ENCODE data around the gene IL12B.
"Not testable (repeated sequence)": the region's sequence is repeated elsewhere in the genome, so short reads cannot be mapped to it uniquely, and the experiment has no call there.

IL12B gene

DNA sequence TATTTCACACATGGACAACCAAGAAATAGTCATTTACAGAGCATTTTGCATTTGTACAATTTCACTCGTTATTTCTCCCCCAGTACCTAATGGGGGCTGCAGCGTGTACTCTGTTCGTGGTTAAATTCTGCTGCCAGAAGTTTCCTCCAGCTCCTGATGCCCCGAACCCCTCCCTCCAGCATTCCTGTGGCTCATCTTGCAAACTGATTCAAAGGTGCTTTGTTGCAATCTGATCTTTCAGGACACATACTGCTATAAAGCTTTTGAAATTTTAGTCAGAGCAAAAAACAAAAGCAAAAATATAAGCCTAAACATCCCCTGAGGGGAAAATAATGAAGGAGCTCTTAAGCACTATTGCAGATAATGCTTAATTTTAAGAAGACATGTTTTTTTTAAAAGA is 39.5 kb downstream of the IL12B start:
- no peak for DNase-seq

DNA sequence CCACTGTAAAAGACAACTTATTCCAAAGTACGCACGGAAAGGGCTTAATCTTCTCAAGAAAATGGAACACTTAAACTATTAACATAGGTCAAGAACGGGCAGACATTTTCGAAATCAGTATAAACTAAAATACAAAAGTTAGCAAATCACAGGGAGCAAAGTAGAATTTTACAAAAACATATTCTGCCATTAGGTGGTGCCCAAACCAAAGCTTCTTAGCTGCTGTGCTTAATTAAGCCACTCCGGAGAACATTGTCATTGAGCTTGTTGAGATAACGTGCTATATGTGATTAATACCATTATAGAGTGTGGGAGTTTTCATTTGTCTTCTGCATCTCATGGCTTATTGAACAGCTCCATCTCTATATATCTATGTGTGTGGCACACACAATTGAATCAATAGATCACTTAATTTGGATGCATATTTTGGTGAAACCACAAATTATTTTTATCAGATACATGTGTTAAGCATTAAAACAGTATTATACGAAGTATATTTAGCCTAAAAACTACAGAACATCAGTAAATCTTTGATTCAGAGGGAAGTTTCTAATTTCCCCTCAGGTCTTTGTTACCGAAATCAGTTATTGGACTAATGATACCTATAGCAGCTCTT is 43.8 kb downstream of the IL12B start:
- no peak for DNase-seq

- no peak for DNase-seq
Observed at GRCh38 chr5:159274676-159275075, 55.6 kb downstream of the IL12B start.

GRCh38 chr5:159273923-159274322 is 56.4 kb downstream of the IL12B start:
- DNase-seq, result no peak

DNA sequence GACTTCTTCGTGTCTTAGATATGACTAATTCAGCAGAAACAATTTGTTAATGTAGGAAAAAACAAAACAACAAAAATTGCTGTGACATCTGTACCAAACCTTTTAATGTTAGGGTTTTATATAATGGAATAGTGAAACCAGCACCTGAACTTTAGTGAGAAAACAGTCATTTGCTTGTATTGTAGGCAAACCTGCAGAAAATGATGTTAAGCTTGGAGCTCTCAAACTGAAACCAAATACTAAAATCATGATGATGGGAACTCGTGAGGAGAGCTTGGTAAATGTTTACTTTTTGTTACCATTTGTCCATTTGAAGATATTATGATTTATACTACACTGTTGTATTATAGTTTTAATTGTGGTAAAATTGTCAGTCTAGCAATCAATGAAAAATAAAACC is 60.6 kb downstream of the IL12B start:
- no peak for DNase-seq

- not testable (repeated sequence) for DNase-seq
Observed at GRCh38 chr5:159266764-159267163, 63.5 kb downstream of the IL12B start.

Measured in stimulated activated CD8-positive, alpha-beta memory T cell treated with anti-CD3 and anti-CD28 coated beads, Interleukin-4, amount 100 ng/mL, for 48 hours (primary cell).